ENCODE data around the gene FIBP. TPM values are rescaled to one million over a fixed set of nuclear protein-coding genes. Genes with fewer than 3 reads are reported as not detected.

FIBP gene
- total and polyA plus RNA-seq, 2 of the 8 experiments (the other 6 are each of a cell fraction or from before 2014, with no cell fraction given): 74.3 to 173 TPM

DNA sequence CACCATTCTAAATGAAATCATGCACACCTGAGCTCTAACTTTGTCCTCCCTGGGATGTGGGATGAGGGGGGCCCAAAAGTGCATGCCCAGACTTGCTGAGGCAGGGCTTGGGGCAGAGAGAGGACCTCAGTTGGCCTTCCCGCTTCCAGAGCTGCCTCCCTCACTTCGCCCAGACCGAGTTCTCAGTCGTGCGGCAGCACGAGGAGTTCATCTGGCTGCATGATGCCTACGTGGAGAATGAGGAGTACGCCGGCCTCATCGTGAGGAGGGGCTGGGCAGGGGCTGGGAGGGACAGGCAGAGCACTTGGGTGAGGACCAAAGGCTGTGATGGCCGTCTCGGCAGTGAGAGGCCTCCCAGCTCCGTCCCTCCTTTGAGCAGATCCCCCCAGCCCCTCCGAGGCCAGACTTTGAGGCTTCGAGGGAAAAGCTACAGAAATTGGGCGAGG is 38.5 kb downstream of the FIBP start (continued):
- TF ChIP-seq SRF (IDR thresholded peaks at IDR 0.05; ENCODE audit: low read depth, low read length) (no peak), SUZ12 (IDR thresholded peaks at IDR 0.05; ENCODE audit: low read length) (no peak), YY1 (IDR thresholded peaks at IDR 0.05; ENCODE audit: low read depth, low read length) (no peak), RXRA (IDR thresholded peaks at IDR 0.05; ENCODE audit: insufficient read depth, low read depth, low read length) (no peak), SAP30 (IDR thresholded peaks at IDR 0.05; ENCODE audit: insufficient read depth, insufficient replicate concordance, low read length) (no peak), SP1 (IDR thresholded peaks at IDR 0.05; ENCODE audit: low read depth, low read length) (no peak), TAF1 (IDR thresholded peaks at IDR 0.05; ENCODE audit: low read depth, low read length) (no peak), SIX5 (IDR thresholded peaks at IDR 0.05; ENCODE audit: low read depth, low read length) (no peak)
